ENCODE data around the gene RPS6KA2. TPM values are rescaled to one million over a fixed set of nuclear protein-coding genes. Genes with fewer than 3 reads are reported as not detected.
"Not testable (repeated sequence)": the region's sequence is repeated elsewhere in the genome, so short reads cannot be mapped to it uniquely, and the experiment has no call there.

RPS6KA2 gene
- total RNA-seq, 1 donor from 2014 or later, result 17.1 TPM

GRCh38 chr6:166387098-166387497, 240.0 kb downstream of the RPS6KA2 start:
- ATAC-seq, result not testable (repeated sequence)

GRCh38 chr6:166386111-166386510, 240.9 kb downstream of the RPS6KA2 start:
- ATAC-seq, result no peak

GRCh38 chr6:166383802-166384363, 243.2 kb downstream of the RPS6KA2 start:
- not testable (repeated sequence) for ATAC-seq

DNA sequence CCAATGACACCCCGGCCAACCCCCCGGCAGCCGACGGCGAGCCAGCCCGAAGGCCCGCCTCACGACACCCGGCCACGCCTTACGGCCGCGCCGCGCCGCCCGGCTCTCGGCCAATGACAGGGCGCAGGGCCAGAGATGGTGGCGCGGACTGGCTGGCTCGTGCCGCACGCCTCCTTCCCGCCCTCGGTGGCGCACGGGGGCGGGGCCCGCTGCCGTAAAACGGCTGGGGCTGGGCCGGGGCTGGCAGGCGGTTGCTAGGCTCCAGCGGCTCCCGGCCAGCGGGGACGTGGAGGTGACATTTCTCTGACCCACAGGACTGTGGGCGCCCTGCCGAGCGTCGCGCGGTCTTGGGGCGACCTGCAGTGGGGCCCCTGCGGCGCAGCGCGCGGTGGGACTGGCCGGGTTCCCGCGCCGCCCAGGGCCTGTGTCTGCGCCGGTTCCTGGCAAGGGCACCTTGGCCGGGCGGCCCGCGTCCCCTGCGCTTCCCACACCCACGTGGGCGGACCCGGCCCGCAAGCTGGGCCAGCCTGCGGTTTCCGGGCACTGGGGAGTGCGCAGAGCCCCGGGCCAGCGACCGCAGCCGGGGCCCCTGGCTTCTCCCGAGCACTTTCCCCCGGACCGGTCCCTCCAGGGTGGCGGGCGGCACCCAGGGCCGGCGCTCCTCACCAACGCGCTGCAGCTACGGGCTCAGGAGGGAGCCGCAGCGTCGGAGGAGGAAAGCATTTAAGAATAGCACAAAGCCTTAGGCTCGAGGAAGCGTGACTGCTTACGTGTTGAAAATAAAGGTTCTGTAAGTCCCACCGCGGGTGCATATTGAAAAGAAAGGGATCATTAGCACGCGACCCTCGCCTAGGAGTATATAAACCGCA, 243.9 kb downstream of the RPS6KA2 start, which contains the start of gene MPC1:
Gene MPC1, minus strand, starts transcription at position 8 of the 869 bp plus-strand sequence. CDS start 64 bp downstream, outside the sequence.
- peak; percentile 99 for ATAC-seq

- ATAC-seq, result peak; percentile 20
These were observed 244.5 kb downstream of the RPS6KA2 start for GRCh38 chr6:166382500-166382932.

GRCh38 chr6:166381733-166382499, 245.1 kb downstream of the RPS6KA2 start:
- ATAC-seq, result peak; percentile 79

DNA sequence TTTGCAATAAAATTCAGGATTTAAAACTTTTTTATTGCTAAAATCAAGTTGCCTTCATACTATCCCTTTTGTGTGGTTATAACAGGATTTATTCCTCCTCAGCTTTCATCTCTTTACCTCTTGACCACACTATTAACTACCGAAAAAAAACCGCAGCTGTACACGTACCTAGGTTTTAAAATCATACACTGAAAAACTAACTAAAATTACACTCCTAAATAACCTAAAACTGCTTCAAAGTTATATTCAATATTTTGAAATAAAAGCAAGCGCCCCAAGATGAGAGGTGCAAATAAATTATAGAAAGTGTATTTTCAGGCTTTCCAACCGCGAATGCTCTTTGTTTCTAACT, 245.7 kb downstream of the RPS6KA2 start:
- no peak for ATAC-seq

GRCh38 chr6:166379800-166380199, 247.3 kb downstream of the RPS6KA2 start:
- ATAC-seq, result no peak

DNA sequence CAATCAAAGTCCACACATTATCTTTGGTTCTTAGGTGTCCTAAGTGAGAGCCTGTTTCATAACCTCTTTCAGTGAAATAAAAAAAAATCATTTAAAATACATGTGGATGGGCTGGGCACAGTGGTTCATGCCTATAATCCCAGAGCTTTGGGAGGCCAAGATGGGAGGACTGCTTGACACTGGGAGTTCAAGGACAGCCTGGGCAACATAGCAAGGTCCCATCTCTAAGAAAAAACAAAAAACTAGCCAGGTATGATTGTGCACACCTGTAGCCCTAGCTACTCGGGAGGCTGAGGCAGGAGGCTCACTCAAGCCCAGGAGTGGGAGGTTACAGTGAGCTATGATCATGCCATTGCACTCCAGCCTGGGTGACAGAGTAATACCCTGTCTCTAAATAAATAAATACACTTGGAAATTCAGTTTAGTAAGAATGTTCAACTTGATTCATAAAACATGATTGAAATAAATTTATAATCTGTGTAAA, 247.9 kb downstream of the RPS6KA2 start:
- ATAC-seq, result no peak

- ATAC-seq, result no peak
These were observed 249.3 kb downstream of the RPS6KA2 start for GRCh38 chr6:166377721-166378120.

- ATAC-seq, result no peak
These were observed 252.0 kb downstream of the RPS6KA2 start for GRCh38 chr6:166375013-166375412.

- ATAC-seq, result no peak
These were observed 256.6 kb downstream of the RPS6KA2 start for GRCh38 chr6:166370489-166370888.

DNA sequence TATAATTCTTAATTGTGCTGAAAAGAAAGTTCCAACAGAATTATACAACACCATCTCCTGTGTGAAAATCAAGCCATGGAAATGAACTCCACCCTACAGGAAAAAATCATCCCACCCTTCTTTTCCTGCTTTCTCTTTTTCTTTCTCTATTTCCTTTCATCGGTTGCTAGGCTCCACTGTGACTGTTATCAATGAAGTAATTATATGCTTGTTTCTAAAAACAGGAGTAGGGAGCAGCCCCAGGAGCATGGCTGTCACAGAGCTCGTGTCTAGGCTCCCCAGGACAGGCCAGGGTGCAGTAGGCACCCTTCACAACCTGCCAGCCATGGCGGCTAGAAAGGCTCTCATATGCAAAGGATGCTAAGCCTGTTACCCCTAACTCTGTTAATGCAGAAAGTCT, 257.3 kb downstream of the RPS6KA2 start:
- ATAC-seq, result no peak

- no peak for ATAC-seq
These were observed 260.1 kb downstream of the RPS6KA2 start for GRCh38 chr6:166366921-166367320.

GRCh38 chr6:166365806-166366205, 261.2 kb downstream of the RPS6KA2 start:
- ATAC-seq, result no peak

DNA sequence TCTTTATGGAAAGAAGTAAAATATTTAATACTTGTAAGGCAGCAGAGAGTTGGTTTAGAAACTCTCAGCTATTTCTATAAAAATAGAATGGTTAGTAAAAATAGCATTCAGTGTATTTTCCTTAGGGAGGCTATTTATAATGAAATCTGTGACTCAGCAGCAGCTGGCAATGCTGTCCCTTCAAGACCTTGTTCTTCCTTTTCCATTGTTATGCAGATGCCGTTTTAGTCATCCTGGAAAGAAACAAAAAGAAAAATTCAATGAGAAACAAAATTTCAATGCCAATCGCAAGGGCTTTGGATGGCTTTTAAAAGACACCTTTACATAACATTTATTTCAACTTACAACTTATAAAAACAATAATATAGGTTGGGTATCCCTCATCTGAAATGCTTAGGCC, 261.8 kb downstream of the RPS6KA2 start:
- ATAC-seq, result no peak

- ATAC-seq, result no peak
These were observed 262.6 kb downstream of the RPS6KA2 start for GRCh38 chr6:166364456-166364855.

- ATAC-seq, result not testable (repeated sequence)
These were observed 264.6 kb downstream of the RPS6KA2 start for GRCh38 chr6:166362427-166362826.

GRCh38 chr6:166361077-166361429, 266.0 kb downstream of the RPS6KA2 start:
- peak; percentile 52 for ATAC-seq

- ATAC-seq, result peak; percentile 18
These were observed 266.6 kb downstream of the RPS6KA2 start for GRCh38 chr6:166360243-166361076.

Measured in esophagus mucosa (tissue), 1 donor.